HepG2 (cell line): ENCODE data around the gene CLTCL1. TPM values are rescaled to one million over a fixed set of nuclear protein-coding genes. Genes with fewer than 3 reads are reported as not detected.

Source experiments
- CHD4 ChIP-seq: fragments of 200-600 bp; sonication (generic); IDR thresholded peaks from 2 replicates; pipeline ENCODE4 v1.7.0; 2017; ENCODE audit warnings: mild to moderate bottlenecking, low read length, borderline replicate concordance
- ELF1 ChIP-seq: sonication (generic); formaldehyde crosslinking; IDR thresholded peaks from 2 replicates; pipeline ENCODE4 v1.4.0; 2020; ENCODE audit warnings: missing genetic modification reagents
- HNF4A ChIP-seq: sonication (generic); formaldehyde crosslinking; IDR thresholded peaks from 2 replicates; pipeline ENCODE4 v1.4.0; 2020; ENCODE audit warnings: missing genetic modification reagents
- KLF13 ChIP-seq: sonication (generic); formaldehyde crosslinking; IDR thresholded peaks from 2 replicates; pipeline ENCODE4 v1.4.0; 2020; ENCODE audit warnings: mild to moderate bottlenecking, missing genetic modification reagents
- NFYB ChIP-seq: sonication (generic); formaldehyde crosslinking; IDR thresholded peaks from 2 replicates; pipeline ENCODE4 v1.4.0; 2020; ENCODE audit warnings: missing genetic modification reagents
- PAXIP1 ChIP-seq: sonication (generic); formaldehyde crosslinking; conservative IDR thresholded peaks from 2 replicates; pipeline ENCODE4 v1.4.0; 2020; ENCODE audit warnings: mild to moderate bottlenecking, missing genetic modification reagents, moderate library complexity
- SOX6 ChIP-seq, 2 experiments: fragments of 450-650 bp in 1 of 2; sonication (generic) in 1 of 2; formaldehyde crosslinking in 1 of 2; IDR thresholded peaks; 2 replicates each; pipeline versions ENCODE4 v1.4.0 to v1.6.1; 2017 to 2020; ENCODE audit warnings: antibody characterized with exemption in 1 of 2, mild to moderate bottlenecking in 1 of 2, missing genetic modification reagents in 1 of 2
- SRSF9 ChIP-seq: fragments of 200-400 bp; formaldehyde crosslinking; IDR thresholded peaks from 2 replicates; pipeline ENCODE4 v1.6.1; 2018; ENCODE audit warnings: borderline replicate concordance, mild to moderate bottlenecking, low read depth, low read length; ENCODE audit not compliant: insufficient read depth, poor library complexity, severe bottlenecking
- USF2 ChIP-seq, 2 experiments: sonication (generic) in 1 of 2; formaldehyde crosslinking in 1 of 2; IDR thresholded peaks; 2 replicates each; pipeline versions ENCODE4 v1.5.1 to v1.6.1; 2011 to 2020; ENCODE audit warnings: borderline replicate concordance in 1 of 2, low read depth in 1 of 2, low read length in 1 of 2, mild to moderate bottlenecking in 1 of 2, missing genetic modification reagents in 1 of 2, moderate library complexity in 1 of 2
- ZBTB37 ChIP-seq: sonication (generic); formaldehyde crosslinking; IDR thresholded peaks from 2 replicates; pipeline ENCODE4 v1.4.0; 2020; ENCODE audit warnings: mild to moderate bottlenecking, missing genetic modification reagents
- ZNF350 ChIP-seq: sonication (generic); formaldehyde crosslinking; IDR thresholded peaks from 2 replicates; pipeline ENCODE4 v1.4.0; 2020; ENCODE audit warnings: mild to moderate bottlenecking, low read depth, missing genetic modification reagents, borderline replicate concordance
- ZNF556 ChIP-seq: sonication (generic); formaldehyde crosslinking; IDR thresholded peaks from 2 replicates; pipeline ENCODE4 v1.4.0; 2020; ENCODE audit warnings: mild to moderate bottlenecking, missing genetic modification reagents, borderline replicate concordance
- ZNF558 ChIP-seq: sonication (generic); formaldehyde crosslinking; IDR thresholded peaks from 2 replicates; pipeline ENCODE4 v1.9.0; 2022; ENCODE audit warnings: mild to moderate bottlenecking, missing genetic modification reagents, borderline replicate concordance
- ZNF781 ChIP-seq: sonication (generic); formaldehyde crosslinking; IDR thresholded peaks from 2 replicates; pipeline ENCODE4 v1.5.1; 2020; ENCODE audit warnings: borderline replicate concordance, mild to moderate bottlenecking, missing genetic modification reagents; ENCODE audit errors: not compliant biosample characterization
- polyA plus RNA-seq, 8 experiments: library from polyadenylated mRNA; depleted of rRNA in 3 of 8; stranded (reverse) in 7 of 8; unstranded in 1 of 8; fragments of >200 nt; fragmentation: Illumina TruSeq in 4 of 8; extraction: Trizol in 4 of 8; gene quantifications; 2 replicates each; pipeline versions ENCODE4 v1.2.1 to v1.2.3, GENCODE V29; 2011 to 2016; ENCODE audit warnings: low read depth in 4 of 8, missing spikeins in 1 of 8, mixed read lengths in 1 of 8; ENCODE audit not compliant: insufficient read depth in 1 of 8
- total RNA-seq, 5 experiments: library from RNA; depleted of rRNA; stranded (reverse); fragments of >200 nt; fragmentation: Illumina TruSeq; extraction: Trizol; gene quantifications; 2 replicates each; pipeline ENCODE4 v1.2.3, GENCODE V29; 2016; ENCODE audit warnings: low read depth in 1 of 5

The CLTCL1 gene
- total and polyA plus RNA-seq, 2 of the 13 experiments (the other 11 are each of a cell fraction or from before 2014, with no cell fraction given), result 8.1 to 10.9 TPM

GRCh38 chr22:19336133-19337075 is 44.9 kb upstream of the CLTCL1 start (continued):
- TF ChIP-seq ZBTB37 (CRISPR knock-in tag) (no peak), ZNF556 (no peak; the same call in 1 of the 2 replicates), ELF1 (CRISPR knock-in tag) (peak; percentile 61), HNF4A (CRISPR knock-in tag) (peak; percentile 61), KLF13 (CRISPR knock-in tag) (no peak), NFYB (no peak), SOX6 (IDR thresholded peaks at IDR 0.05) (no peak), SOX6 (CRISPR knock-in tag; IDR thresholded peaks at IDR 0.05) (no peak), SRSF9 (no peak), ZNF781 (no peak), USF2 (IDR thresholded peaks at IDR 0.05; ENCODE audit: low read depth, low read length) (no peak), USF2 (CRISPR knock-in tag; IDR thresholded peaks at IDR 0.05; ENCODE audit: borderline replicate concordance) (no peak), ZNF350 (CRISPR knock-in tag) (no peak), ZNF558 (no peak), PAXIP1 (CRISPR knock-in tag) (peak; percentile 46; the same call in 1 of the 2 replicates), CHD4 (no peak)
